Activated CD4-positive, alpha-beta T cell treated with anti-CD3 and anti-CD28 coated beads, Interleukin-2, amount 10 ng/mL, durations not matched to agents 24 days and 14 days (primary cell): ENCODE data around the gene OR10G7. TPM values are rescaled to one million over a fixed set of nuclear protein-coding genes. Genes with fewer than 3 reads are reported as not detected.
"Not testable (repeated sequence)": the region's sequence is repeated elsewhere in the genome, so short reads cannot be mapped to it uniquely, and the experiment has no call there.

Experiments
- DNase-seq: peaks from one replicate; pipeline ENCODE4 v3.0.0; 2022
- H3K27ac Mint-ChIP-seq: one replicate; pipeline ENCODE4 v1.8.0; 2022; ENCODE audit warnings: mild to moderate bottlenecking, mixed read lengths
- H3K27me3 Mint-ChIP-seq: one replicate; pipeline ENCODE4 v1.8.0; 2022; ENCODE audit warnings: mixed read lengths
- H3K36me3 Mint-ChIP-seq: one replicate; pipeline ENCODE4 v1.8.0; 2022; ENCODE audit warnings: low read depth, mild to moderate bottlenecking, mixed read lengths
- H3K4me1 Mint-ChIP-seq: one replicate; pipeline ENCODE4 v1.8.0; 2021; ENCODE audit warnings: mixed read lengths
- H3K4me3 Mint-ChIP-seq: one replicate; pipeline ENCODE4 v1.8.0; 2022; ENCODE audit warnings: mild to moderate bottlenecking, moderate library complexity, mixed read lengths
- H3K9me3 Mint-ChIP-seq: one replicate; pipeline ENCODE4 v1.8.0; 2021; ENCODE audit warnings: mixed read lengths
- intact Hi-C: fragments of 100-400 bp; cut with micrococcal nuclease; formaldehyde crosslinking; loops from one replicate; pipeline ENCODE4 v1.15.1; 2023
- total RNA-seq: library from RNA; stranded (reverse); gene quantifications from 2 replicates; pipeline ENCODE4 v1.2.3, GENCODE V29; 2022

The OR10G7 gene
- total RNA-seq, 1 donor from 2014 or later, result not detected

GRCh38 chr11:124071623-124071948 lies 30.5 kb upstream of the OR10G7 start:
- no peak overlapping the region for H3K27ac Mint-ChIP-seq
- H3K4me1 Mint-ChIP-seq, result peaks cover 20% of the 10 kb centered on the region
- H3K9me3 Mint-ChIP-seq, result no peaks in the 10 kb centered on the region
- peaks cover 26% of the 10 kb centered on the region for H3K27me3 Mint-ChIP-seq
- DNase-seq, result no peak
- intact Hi-C loops, result loop anchor here (1.0 to 5.0 kb wide), 3 partner anchors 44 to 206 kb away; partner anchors contain the start of gene VWA5A
- H3K36me3 Mint-ChIP-seq, result no peaks in the 10 kb centered on the region
- H3K4me3 Mint-ChIP-seq, result no peak overlapping the region

- DNase-seq, result peak; percentile 88
- Mint-ChIP-seq H3K27me3 (peaks cover 26% of the 10 kb centered on the region), H3K36me3 (no peaks in the 10 kb centered on the region), H3K4me3 (peak overlapping the region; percentile 47), H3K4me1 (peaks cover 16% of the 10 kb centered on the region), H3K9me3 (no peaks in the 10 kb centered on the region), H3K27ac (no peak overlapping the region)
- intact Hi-C loops, result loop anchor here (1.0 to 5.0 kb wide), 3 partner anchors 44 to 206 kb away; partner anchors contain the start of gene VWA5A
Measured at GRCh38 chr11:124070915-124071622, 29.9 kb upstream of the OR10G7 start.

- intact Hi-C loops, result loop anchor here (5.0 to 10.0 kb wide), 2 partner anchors 208 to 315 kb away; partner anchors contain the start of gene OR6X1
- peak; percentile 84 for DNase-seq
- Mint-ChIP-seq H3K36me3 (no peaks in the 10 kb centered on the region), H3K27ac (peak overlapping the region; percentile 3), H3K27me3 (peaks cover 28% of the 10 kb centered on the region), H3K4me1 (peaks cover 16% of the 10 kb centered on the region), H3K9me3 (no peaks in the 10 kb centered on the region), H3K4me3 (peak overlapping the region; percentile 60)
Measured at GRCh38 chr11:124069429-124070401, 28.6 kb upstream of the OR10G7 start.

- no peak for DNase-seq
- intact Hi-C loops, result loop anchor here (10.0 kb wide), 1 partner anchor 314 kb away; the partner anchor contains the start of gene OR6X1
- H3K9me3 Mint-ChIP-seq, result no peaks in the 10 kb centered on the region
- no peak overlapping the region for H3K4me3 Mint-ChIP-seq
- no peak overlapping the region for H3K27ac Mint-ChIP-seq
- H3K27me3 Mint-ChIP-seq, result peaks cover 28% of the 10 kb centered on the region
- H3K4me1 Mint-ChIP-seq, result peaks cover 16% of the 10 kb centered on the region
- no peaks in the 10 kb centered on the region for H3K36me3 Mint-ChIP-seq
Measured at GRCh38 chr11:124068601-124069110, 27.5 kb upstream of the OR10G7 start.

GRCh38 chr11:124052966-124053365 lies 11.8 kb upstream of the OR10G7 start:
- intact Hi-C loops, result no loop called here
- Mint-ChIP-seq H3K4me3 (no peak overlapping the region), H3K36me3 (no peaks in the 10 kb centered on the region)

GRCh38 chr11:124050748-124051147 lies 9.6 kb upstream of the OR10G7 start:
- Mint-ChIP-seq H3K9me3 (no peaks in the 10 kb centered on the region), H3K27me3 (peaks cover 3% of the 10 kb centered on the region), H3K27ac (no peak overlapping the region), H3K4me1 (peaks cover 2% of the 10 kb centered on the region), H3K4me3 (no peak overlapping the region), H3K36me3 (no peaks in the 10 kb centered on the region)
- intact Hi-C loops, result no loop called here
- DNase-seq, result no peak

More at GRCh38 chr11:124052966-124053365, 11.8 kb upstream of the OR10G7 start:
- H3K27ac Mint-ChIP-seq, result no peak overlapping the region
- H3K27me3 Mint-ChIP-seq, result peaks cover 1% of the 10 kb centered on the region
- H3K4me1 Mint-ChIP-seq, result peaks cover 2% of the 10 kb centered on the region
- DNase-seq, result no peak
- no peaks in the 10 kb centered on the region for H3K9me3 Mint-ChIP-seq

DNA sequence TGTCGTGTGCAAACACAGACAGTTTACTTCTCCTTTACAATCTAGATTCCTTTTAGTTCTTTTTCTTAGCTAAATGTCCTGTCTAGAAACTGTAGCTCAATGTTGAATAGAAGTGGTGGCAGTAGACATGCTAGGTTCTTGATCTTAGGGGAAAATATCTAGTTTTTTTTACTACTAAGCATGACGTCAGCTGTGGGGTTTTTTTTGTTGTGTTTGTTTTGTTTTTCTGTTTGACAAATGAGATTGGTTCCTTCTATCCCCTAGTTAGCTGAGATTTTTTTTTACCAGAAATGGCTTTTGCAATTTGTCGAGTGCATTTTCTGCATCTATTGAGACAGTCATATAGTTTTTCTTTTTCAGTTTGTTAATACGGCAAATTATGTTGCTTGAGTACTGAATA lies 2.3 kb upstream of the OR10G7 start:
- H3K4me3 Mint-ChIP-seq, result no peak overlapping the region
- no peaks in the 10 kb centered on the region for H3K4me1 Mint-ChIP-seq
- H3K9me3 Mint-ChIP-seq, result no peaks in the 10 kb centered on the region
- intact Hi-C loops, result no loop called here
- no peak for DNase-seq
- H3K36me3 Mint-ChIP-seq, result no peaks in the 10 kb centered on the region
- no peak overlapping the region for H3K27ac Mint-ChIP-seq
- peaks cover 3% of the 10 kb centered on the region for H3K27me3 Mint-ChIP-seq

DNA sequence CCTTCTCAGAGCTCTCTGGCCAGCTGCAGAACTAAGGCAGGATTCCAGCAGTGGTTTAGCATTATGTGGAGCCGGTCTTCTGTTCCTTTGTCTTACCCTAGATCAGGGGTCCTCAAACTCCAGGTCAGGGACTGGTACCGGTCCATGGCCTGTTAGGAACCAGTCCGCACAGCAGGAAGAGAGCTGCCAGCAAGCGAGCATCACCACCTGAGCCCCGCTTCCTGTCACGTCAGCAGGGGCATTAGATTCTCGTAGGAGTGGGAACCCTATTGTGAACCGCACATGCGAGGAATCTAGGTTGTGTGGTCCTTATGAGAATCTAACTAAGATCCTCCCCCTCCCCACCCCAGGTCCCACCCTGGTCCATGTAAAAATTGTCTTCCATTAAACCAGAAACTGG lies 1.6 kb downstream of the OR10G7 start:
- intact Hi-C loops, result loop anchor here (10.0 kb wide), 1 partner anchor 225 kb away; no protein-coding TSS in a partner anchor
- H3K4me3 Mint-ChIP-seq, result no peak overlapping the region

GRCh38 chr11:124036666-124037065 lies 4.5 kb downstream of the OR10G7 start:
- peaks cover 2% of the 10 kb centered on the region for H3K27me3 Mint-ChIP-seq
- no peaks in the 10 kb centered on the region for H3K36me3 Mint-ChIP-seq
- DNase-seq, result no peak
- H3K27ac Mint-ChIP-seq, result no peak overlapping the region
- no peaks in the 10 kb centered on the region for H3K9me3 Mint-ChIP-seq
- H3K4me1 Mint-ChIP-seq, result no peaks in the 10 kb centered on the region
- intact Hi-C loops, result loop anchor here (10.0 kb wide), 1 partner anchor 222 kb away; no protein-coding TSS in a partner anchor
- no peak overlapping the region for H3K4me3 Mint-ChIP-seq

More for the DNA sequence above, 1.6 kb downstream of the OR10G7 start:
- peaks cover 2% of the 10 kb centered on the region for H3K27me3 Mint-ChIP-seq
- H3K27ac Mint-ChIP-seq, result no peak overlapping the region
- no peaks in the 10 kb centered on the region for H3K9me3 Mint-ChIP-seq
- DNase-seq, result no peak
- H3K36me3 Mint-ChIP-seq, result no peaks in the 10 kb centered on the region
- no peaks in the 10 kb centered on the region for H3K4me1 Mint-ChIP-seq

GRCh38 chr11:124026498-124026897 lies 14.6 kb downstream of the OR10G7 start, which contains the start of gene OR10G8:
OR10G8 (plus strand) TSS chr11:124026798; CDS start chr11:124029623, 2,825 bp downstream.
- no peak within 1 kb of the TSS for H3K4me3 Mint-ChIP-seq

GRCh38 chr11:124015837-124016236 lies 25.3 kb downstream of the OR10G7 start:
- H3K9me3 Mint-ChIP-seq, intact Hi-C loops, H3K27me3 Mint-ChIP-seq, H3K4me3 Mint-ChIP-seq, H3K27ac Mint-ChIP-seq, DNase-seq, H3K4me1 Mint-ChIP-seq, H3K36me3 Mint-ChIP-seq: not testable (repeated sequence)

More at GRCh38 chr11:124026498-124026897, 14.6 kb downstream of the OR10G7 start, which contains the start of gene OR10G8:
- no peak for DNase-seq
- H3K4me1 Mint-ChIP-seq, result no peaks in the 10 kb centered on the region
- no peaks in the 10 kb centered on the region for H3K36me3 Mint-ChIP-seq
- H3K27ac Mint-ChIP-seq, result no peak within 1 kb of the TSS
- H3K27me3 Mint-ChIP-seq, result no peaks in the 10 kb centered on the region
- no peaks in the 10 kb centered on the region for H3K9me3 Mint-ChIP-seq
- intact Hi-C loops, result no loop called here

- H3K27me3 Mint-ChIP-seq, result no peaks in the 10 kb centered on the region
- H3K4me3 Mint-ChIP-seq, result no peak within 1 kb of the TSS
- H3K36me3 Mint-ChIP-seq, result no peaks in the 10 kb centered on the region
- intact Hi-C loops, result no loop called here
- H3K9me3 Mint-ChIP-seq, result no peaks in the 10 kb centered on the region
- DNase-seq, result no peak
- H3K27ac Mint-ChIP-seq, result no peak within 1 kb of the TSS
- H3K4me1 Mint-ChIP-seq, result no peaks in the 10 kb centered on the region
Measured at GRCh38 chr11:124012697-124013096, 28.4 kb downstream of the OR10G7 start, which contains the start of gene OR10G4. OR10G4 (plus strand) TSS chr11:124012997; CDS start chr11:124015575, 2,578 bp downstream.

DNA sequence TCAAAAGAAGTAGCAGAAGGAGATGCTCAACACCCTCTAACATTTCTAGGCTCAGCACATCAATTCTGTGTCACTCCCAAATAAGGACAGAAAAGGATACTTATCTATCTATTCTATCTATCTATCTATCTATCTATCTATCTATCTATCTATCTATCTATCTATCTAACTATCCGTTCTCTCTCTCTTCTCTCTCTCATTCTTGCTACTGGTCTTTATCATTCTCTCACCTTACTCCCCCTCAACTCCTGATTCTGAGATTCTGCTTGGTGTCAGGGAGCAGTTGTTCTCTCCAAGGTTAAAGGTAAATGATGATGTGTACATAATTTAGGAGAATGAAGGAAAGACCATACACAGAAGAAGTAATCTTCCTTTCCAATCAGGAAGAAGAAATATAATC lies 46.0 kb downstream of the OR10G7 start, which contains the start of gene OR10G6:
Gene OR10G6, minus strand, starts transcription at position 43 of the 400 bp plus-strand sequence. Its CDS starts 0 bp downstream, at position 43.
- DNase-seq, result no peak
- H3K36me3 Mint-ChIP-seq, result no peaks in the 10 kb centered on the region
- intact Hi-C loops, result no loop called here
- H3K27me3 Mint-ChIP-seq, result no peaks in the 10 kb centered on the region
- H3K4me3 Mint-ChIP-seq, result no peak within 1 kb of the TSS
- no peaks in the 10 kb centered on the region for H3K9me3 Mint-ChIP-seq
- no peaks in the 10 kb centered on the region for H3K4me1 Mint-ChIP-seq
- H3K27ac Mint-ChIP-seq, result no peak within 1 kb of the TSS
